ENCODE measurements around the gene AADACL3.

- TF ChIP-seq CTCF (IDR thresholded peaks at IDR 0.05; ENCODE audit: extremely low read depth in 1 of 2, insufficient read depth in 1 of 2, low read depth in 1 of 2, low read length in 2 of 2) (no peak), POLR2AphosphoS5 (IDR thresholded peaks at IDR 0.05; ENCODE audit: insufficient read depth, low read depth, low read length) (no peak), EZH2 (IDR thresholded peaks at IDR 0.05; ENCODE audit: borderline replicate concordance, low read depth, low read length, severe bottlenecking) (no peak), POLR2A (IDR thresholded peaks at IDR 0.05; ENCODE audit: low read depth, low read length) (no peak), MYC (IDR thresholded peaks at IDR 0.05; ENCODE audit: low read depth, low read length) (no peak)
These were observed 45.9 kb downstream of the AADACL3 start for GRCh38 chr1:12761781-12762180.
